Spleen (tissue), 11 donors: ENCODE measurements around the gene RASEF. TPM values are rescaled to one million over a fixed set of nuclear protein-coding genes. Genes with fewer than 3 reads are reported as not detected.

ENCODE experiments used
- DNase-seq: peaks from one replicate; pipeline ENCODE4 v3.0.0-alpha.2; 2020
- H3K27ac ChIP-seq, 8 donors: fragments of 200-600 bp; sonication (generic) in 7 of 8; 1 replicate in 4 of 8; 2 replicates in 4 of 8; pipeline versions ENCODE4 v1.5.0 to v1.8.0; 2016 to 2021; ENCODE audit warnings: inconsistent platforms in 4 of 8, mild to moderate bottlenecking in 4 of 8, moderate library complexity in 1 of 8
- H3K27me3 ChIP-seq, 7 donors: fragments of 200-600 bp; sonication (generic) in 6 of 7; replicated peaks in 1 of 7; 1 replicate in 4 of 7; 2 replicates in 3 of 7; pipeline versions ENCODE4 v1.5.0 to v1.8.0; 2016 to 2021; ENCODE audit warnings: inconsistent platforms in 3 of 7, mild to moderate bottlenecking in 1 of 7
- H3K36me3 ChIP-seq, 6 donors: fragments of 200-600 bp; sonication (generic) in 5 of 6; 1 replicate in 4 of 6; 2 replicates in 2 of 6; pipeline versions ENCODE4 v1.5.0 to v1.8.0; 2016 to 2021; ENCODE audit warnings: inconsistent platforms in 2 of 6
- H3K4me1 ChIP-seq, 6 donors: fragments of 200-600 bp; sonication (generic) in 5 of 6; 1 replicate in 3 of 6; 2 replicates in 3 of 6; pipeline versions ENCODE4 v1.5.0 to v1.8.0; 2016 to 2021; ENCODE audit warnings: inconsistent platforms in 3 of 6
- H3K4me3 ChIP-seq, 8 donors: fragments of 200-600 bp; sonication (generic) in 7 of 8; 1 replicate in 4 of 8; 2 replicates in 4 of 8; pipeline versions ENCODE4 v1.5.0 to v1.8.0; 2016 to 2021; ENCODE audit warnings: inconsistent platforms in 4 of 8, mild to moderate bottlenecking in 4 of 8, moderate library complexity in 2 of 8
- H3K9me3 ChIP-seq, 8 donors: fragments of 200-600 bp; sonication (generic) in 7 of 8; 1 replicate in 4 of 8; 2 replicates in 4 of 8; pipeline versions ENCODE4 v1.5.0 to v1.8.0; 2016 to 2021; ENCODE audit warnings: inconsistent platforms in 4 of 8
- POLR2A ChIP-seq, 3 donors: fragments of 450-650 bp; IDR thresholded peaks; one replicate each; pipeline ENCODE4 v1.5.1; 2017; ENCODE audit warnings: antibody characterized with exemption in 3 of 3, mild to moderate bottlenecking in 1 of 3
- POLR2AphosphoS5 ChIP-seq, 3 donors: sonication (generic); formaldehyde crosslinking; IDR thresholded peaks; one replicate each; pipeline ENCODE4 v1.5.1; 2017; ENCODE audit warnings: antibody characterized with exemption in 3 of 3
- WGBS, 5 donors: extraction: QIAGEN DNeasy Blood & Tissue Kit in 3 of 5; methylation state at CpG; one replicate each; pipeline versions ENCODE4 v1.1.5 to v1.1.7; 2013 to 2018; 5-methylcytosine and 5-hydroxymethylcytosine counted together
- intact Hi-C: fragments of 100-400 bp; cut with DNase I; formaldehyde crosslinking; loops from one replicate; pipeline ENCODE4 v1.15.0; 2023; ENCODE audit warnings: low total_unique reads
- polyA plus RNA-seq, 3 donors: library from polyadenylated mRNA; stranded (reverse); fragments of 200-250 nt; gene quantifications; one replicate each; pipeline ENCODE4 v1.2.1, GENCODE V29; 2013
- total RNA-seq, 7 donors: library from RNA; depleted of rRNA in 3 of 7; stranded (reverse); fragments of >200 nt in 3 of 7; fragmentation: NEBNext Ultra II Directional in 4 of 7; extraction: Animal tissue kit (Norgen Biotek cat#: 25700) in 4 of 7; gene quantifications; one replicate each; pipeline versions ENCODE4 v1.1.0 to v1.2.1, GENCODE V29; 2016 to 2021
- TF ChIP-seq, protein P1 (sequence below), 11 experiments: fragments of 200-600 bp in 7 of 11; fragments of 450-650 bp in 4 of 11; sonication (generic) in 4 of 11; IDR thresholded peaks in 8 of 11; conservative IDR thresholded peaks in 3 of 11; 1 replicate in 7 of 11; 2 replicates in 4 of 11; pipeline versions ENCODE4 v1.4.0 to v1.8.0; 2016 to 2021; ENCODE audit warnings: antibody characterized with exemption in 11 of 11, inconsistent platforms in 4 of 11, mild to moderate bottlenecking in 1 of 11
- donor health status: healthy with polysubstance abuse.
- donor health status: DM: no; HTN: no; CAD: no; lungs with moderate emphysema.
- donor health status: DM: no; HTN: no; CAD: no.
- donor health status: Bipolar disorder and iron deficiency.
- donor health status: healthy.
- donor health status: DM: no; HTN: no; CAD: no.
- donor health status: DM: yes; HTN: yes; CAD: no.

RASEF gene
- total and polyA plus RNA-seq, 10 donors: 0.04 to 0.72 (median 0.21) TPM

DNA sequence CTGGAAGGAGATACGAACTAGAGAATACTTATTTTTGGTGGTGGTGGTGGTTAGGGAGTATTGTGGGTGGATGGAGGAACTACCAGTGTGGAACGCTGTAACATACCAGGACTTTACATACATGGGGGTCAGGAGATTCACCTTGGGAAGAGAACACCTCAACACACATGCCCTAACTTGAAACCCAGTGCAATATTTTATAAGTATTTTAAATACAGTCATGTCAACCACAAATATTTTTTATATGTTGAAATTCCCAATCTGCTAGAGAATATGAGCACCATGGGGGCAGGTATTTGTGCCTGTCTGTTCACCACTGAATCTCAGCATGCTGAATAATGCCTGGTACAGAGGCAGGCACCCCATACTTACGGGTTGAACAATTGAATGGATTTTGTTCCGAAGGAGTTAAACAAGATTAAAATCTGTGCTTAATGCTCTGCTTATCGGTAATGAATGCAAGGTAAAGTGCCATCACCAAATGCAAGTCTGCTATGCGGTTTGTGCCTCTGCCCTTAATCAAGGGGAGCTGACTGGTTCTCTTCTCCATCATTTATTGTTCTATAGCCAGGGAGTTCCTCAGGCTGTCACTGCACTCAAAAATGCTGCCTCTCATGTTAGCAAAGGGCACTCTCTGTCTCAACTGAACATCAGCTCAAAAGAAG, 65.3 kb downstream of the RASEF start:
- no peaks in the 10 kb centered on the region for H3K9me3 ChIP-seq
- TF ChIP-seq POLR2AphosphoS5 (IDR thresholded peaks at IDR 0.05) (no peak), POLR2A (IDR thresholded peaks at IDR 0.05) (no peak)
- TF ChIP-seq, protein P1, sequence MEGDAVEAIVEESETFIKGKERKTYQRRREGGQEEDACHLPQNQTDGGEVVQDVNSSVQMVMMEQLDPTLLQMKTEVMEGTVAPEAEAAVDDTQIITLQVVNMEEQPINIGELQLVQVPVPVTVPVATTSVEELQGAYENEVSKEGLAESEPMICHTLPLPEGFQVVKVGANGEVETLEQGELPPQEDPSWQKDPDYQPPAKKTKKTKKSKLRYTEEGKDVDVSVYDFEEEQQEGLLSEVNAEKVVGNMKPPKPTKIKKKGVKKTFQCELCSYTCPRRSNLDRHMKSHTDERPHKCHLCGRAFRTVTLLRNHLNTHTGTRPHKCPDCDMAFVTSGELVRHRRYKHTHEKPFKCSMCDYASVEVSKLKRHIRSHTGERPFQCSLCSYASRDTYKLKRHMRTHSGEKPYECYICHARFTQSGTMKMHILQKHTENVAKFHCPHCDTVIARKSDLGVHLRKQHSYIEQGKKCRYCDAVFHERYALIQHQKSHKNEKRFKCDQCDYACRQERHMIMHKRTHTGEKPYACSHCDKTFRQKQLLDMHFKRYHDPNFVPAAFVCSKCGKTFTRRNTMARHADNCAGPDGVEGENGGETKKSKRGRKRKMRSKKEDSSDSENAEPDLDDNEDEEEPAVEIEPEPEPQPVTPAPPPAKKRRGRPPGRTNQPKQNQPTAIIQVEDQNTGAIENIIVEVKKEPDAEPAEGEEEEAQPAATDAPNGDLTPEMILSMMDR (IDR thresholded peaks at IDR 0.05 in 8 of 11, conservative IDR thresholded peaks at IDR 0.05 in 3 of 11): no peak

DNA sequence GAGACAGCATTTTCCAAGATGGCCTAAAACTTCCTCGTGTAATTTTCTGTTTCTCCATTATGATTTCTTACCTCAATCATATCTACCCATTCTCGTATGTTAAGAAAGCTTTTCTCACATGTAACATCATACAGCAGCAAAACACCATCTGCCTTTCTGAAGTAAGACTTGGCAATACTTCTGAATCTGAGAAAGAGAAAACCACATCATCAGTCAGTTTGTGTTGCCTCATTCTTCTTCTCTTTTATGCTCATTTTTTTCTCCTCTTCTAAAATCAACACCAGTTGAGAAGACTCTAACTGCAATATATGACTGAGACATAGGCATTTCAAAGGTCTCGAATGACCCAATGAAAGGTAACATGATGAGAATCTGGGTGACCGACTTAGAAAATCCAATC, 66.0 kb downstream of the RASEF start:
- DNase-seq: no peak
- intact Hi-C loops: no loop called here
- H3K4me3 ChIP-seq: no peak overlapping the region
- TF ChIP-seq POLR2A (IDR thresholded peaks at IDR 0.05) (no peak), POLR2AphosphoS5 (IDR thresholded peaks at IDR 0.05) (no peak)
- TF ChIP-seq, protein P1 (IDR thresholded peaks at IDR 0.05 in 8 of 11, conservative IDR thresholded peaks at IDR 0.05 in 3 of 11): no peak
- H3K36me3 ChIP-seq: no peaks in the 10 kb centered on the region
- H3K27me3 ChIP-seq: peaks cover 0 to 27% (median 0%) of the 10 kb centered on the region in 7 donors
- H3K27ac ChIP-seq: no peak overlapping the region
- no peaks in the 10 kb centered on the region for H3K9me3 ChIP-seq
- WGBS, 5 donors: 79 to 94% (median 87%) methylated on average over 4 of the region's 4 CpGs
- no peaks in the 10 kb centered on the region for H3K4me1 ChIP-seq

More for the DNA sequence above, 65.3 kb downstream of the RASEF start:
- WGBS, 5 donors: 90 to 94% (median 92%) methylated on average over 6 of the region's 6 CpGs
- Histone ChIP-seq H3K27ac (no peak overlapping the region), H3K27me3 (peaks cover 0 to 20% (median 0%) of the 10 kb centered on the region in 7 donors), H3K4me3 (no peak overlapping the region), H3K4me1 (no peaks in the 10 kb centered on the region), H3K36me3 (no peaks in the 10 kb centered on the region)
- DNase-seq: no peak
- intact Hi-C loops: no loop called here

DNA sequence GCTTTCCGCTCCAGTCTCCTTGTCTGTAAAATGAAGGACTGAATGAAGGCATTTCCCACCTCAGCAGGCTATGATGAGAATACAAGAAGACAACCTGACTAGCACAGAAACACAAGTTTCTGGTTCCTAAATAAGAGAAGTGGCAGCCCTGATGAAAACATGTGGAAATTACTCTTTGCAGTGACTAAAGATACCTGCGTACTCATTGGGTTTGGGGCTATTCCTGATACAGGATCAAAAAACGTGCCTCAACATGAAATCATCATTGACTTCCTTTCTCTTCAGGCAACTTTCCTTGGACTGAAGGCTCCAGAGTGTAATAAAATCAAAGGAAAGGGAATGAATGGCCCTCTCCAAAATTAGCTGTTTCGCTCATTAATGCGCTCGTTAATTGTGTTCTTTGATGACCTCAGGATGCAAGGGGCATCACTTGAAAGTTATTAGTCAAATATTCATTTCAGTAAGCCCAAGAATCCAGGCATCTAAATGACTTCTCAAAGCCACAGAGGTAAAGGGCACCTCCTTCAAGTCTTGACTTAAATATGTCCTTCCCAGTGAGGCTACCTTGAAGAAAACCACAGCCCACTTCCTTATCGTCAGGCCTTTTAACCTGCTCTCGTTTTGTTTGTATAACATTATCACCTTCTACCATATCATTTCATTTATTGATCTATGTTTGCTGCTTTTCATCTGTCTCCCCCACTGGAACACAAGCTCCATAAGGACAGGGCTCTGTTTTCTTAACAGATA, 68.9 kb downstream of the RASEF start:
- intact Hi-C loops: no loop called here
- H3K36me3 ChIP-seq: no peaks in the 10 kb centered on the region
- WGBS, 5 donors: 82 to 87% (median 84%) methylated on average over 8 of the region's 8 CpGs
- no peak overlapping the region for H3K27ac ChIP-seq
- no peak overlapping the region for H3K4me3 ChIP-seq
- peaks cover 0 to 12% (median 1%) of the 10 kb centered on the region in 6 donors for H3K4me1 ChIP-seq
- H3K27me3 ChIP-seq: peaks cover 0 to 38% (median 0%) of the 10 kb centered on the region in 7 donors
- DNase-seq: no peak
- no peak for TF ChIP-seq POLR2A (IDR thresholded peaks at IDR 0.05)
- TF ChIP-seq, protein P1 (IDR thresholded peaks at IDR 0.05 in 8 of 11, conservative IDR thresholded peaks at IDR 0.05 in 3 of 11): no peak
- H3K9me3 ChIP-seq: no peaks in the 10 kb centered on the region

DNA sequence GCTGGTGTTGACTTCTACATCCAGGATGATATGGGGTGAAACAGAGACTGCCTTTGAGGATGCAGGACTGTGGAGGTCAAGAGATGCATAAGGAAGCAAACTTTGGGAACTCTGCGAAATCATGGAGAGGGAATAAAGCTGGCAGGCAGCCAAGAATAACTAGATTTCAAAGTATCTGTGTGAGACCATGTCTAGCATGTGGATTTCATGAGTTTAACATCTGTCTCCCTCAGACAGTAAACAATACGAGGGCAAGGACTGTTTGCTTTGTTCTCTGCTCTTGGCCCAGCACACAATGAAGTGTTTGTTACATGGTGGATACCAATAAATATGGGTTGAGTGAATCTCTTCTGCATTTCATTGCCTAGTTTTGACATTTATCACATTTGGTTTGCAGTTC, 71.3 kb downstream of the RASEF start:
- no peak for DNase-seq
- Histone ChIP-seq H3K27ac (no peak overlapping the region), H3K9me3 (no peaks in the 10 kb centered on the region), H3K36me3 (no peaks in the 10 kb centered on the region), H3K4me1 (peaks cover 0 to 21% (median 1%) of the 10 kb centered on the region in 6 donors), H3K4me3 (no peak overlapping the region), H3K27me3 (peaks cover 0 to 49% (median 0%) of the 10 kb centered on the region in 7 donors)
- intact Hi-C loops: no loop called here
- WGBS, 5 donors: 65 to 90% (median 81%) methylated on average over 2 of the region's 2 CpGs
- TF ChIP-seq POLR2A (IDR thresholded peaks at IDR 0.05) (no peak), POLR2AphosphoS5 (IDR thresholded peaks at IDR 0.05) (no peak)
- TF ChIP-seq, protein P1 (IDR thresholded peaks at IDR 0.05 in 8 of 11, conservative IDR thresholded peaks at IDR 0.05 in 3 of 11): no peak
